HepG2 (cell line): ENCODE results near the gene SERHL2. TPM values are rescaled to one million over a fixed set of nuclear protein-coding genes. Genes with fewer than 3 reads are reported as not detected.

Experiments
- FOXO4 ChIP-seq: sonication (generic); formaldehyde crosslinking; conservative IDR thresholded peaks from 2 replicates; pipeline ENCODE4 v1.8.1; 2023; ENCODE audit warnings: missing genetic modification reagents
- GZF1 ChIP-seq: sonication (generic); formaldehyde crosslinking; IDR thresholded peaks from 2 replicates; pipeline ENCODE4 v1.5.1; 2020; ENCODE audit warnings: mild to moderate bottlenecking, missing genetic modification reagents
- HOXA3 ChIP-seq: sonication (generic); formaldehyde crosslinking; IDR thresholded peaks from 2 replicates; pipeline ENCODE4 v1.5.0; 2020; ENCODE audit warnings: missing genetic modification reagents
- JUND ChIP-seq: sonication (generic); formaldehyde crosslinking; IDR thresholded peaks from 2 replicates; pipeline ENCODE4 v1.8.0; 2022; ENCODE audit warnings: mild to moderate bottlenecking, missing genetic modification reagents
- MEF2D ChIP-seq: sonication (generic); formaldehyde crosslinking; IDR thresholded peaks from 2 replicates; pipeline ENCODE4 v1.5.1; 2020; ENCODE audit warnings: mild to moderate bottlenecking, missing genetic modification reagents
- NR2F6 ChIP-seq, 2 experiments: IDR thresholded peaks; 2 replicates each; pipeline ENCODE4 v1.6.1; 2016; ENCODE audit warnings: antibody characterized with exemption in 1 of 2, mild to moderate bottlenecking in 1 of 2
- SP140L ChIP-seq: sonication (generic); formaldehyde crosslinking; IDR thresholded peaks from 2 replicates; pipeline ENCODE4 v1.4.0; 2020; ENCODE audit warnings: missing genetic modification reagents, borderline replicate concordance
- TFE3 ChIP-seq: IDR thresholded peaks from 2 replicates; pipeline ENCODE4 v1.6.1; 2016
- U2AF1 ChIP-seq: fragments of 200-400 bp; formaldehyde crosslinking; optimal IDR thresholded peaks from 2 replicates; pipeline ENCODE3; 2017; ENCODE audit warnings: mild to moderate bottlenecking, low read depth, low read length
- ZFP90 ChIP-seq: sonication (generic); formaldehyde crosslinking; IDR thresholded peaks from 2 replicates; pipeline ENCODE4 v1.8.0; 2022; ENCODE audit warnings: missing genetic modification reagents, mild to moderate bottlenecking, inconsistent platforms, borderline replicate concordance
- ZHX1 ChIP-seq: sonication (generic); formaldehyde crosslinking; IDR thresholded peaks from 2 replicates; pipeline ENCODE4 v1.8.1; 2022; ENCODE audit warnings: low read depth, mild to moderate bottlenecking, missing genetic modification reagents
- ZNF3 ChIP-seq: IDR thresholded peaks from 2 replicates; pipeline ENCODE4 v1.7.0; 2017; ENCODE audit warnings: inconsistent platforms
- ZNF354B ChIP-seq: sonication (generic); formaldehyde crosslinking; IDR thresholded peaks from 2 replicates; pipeline ENCODE4 v1.8.0; 2022; ENCODE audit warnings: mild to moderate bottlenecking, missing genetic modification reagents
- ZNF644 ChIP-seq: IDR thresholded peaks from 2 replicates; pipeline ENCODE4 v1.6.1; 2016; ENCODE audit warnings: low read depth
- ZNF687 ChIP-seq: sonication (generic); formaldehyde crosslinking; IDR thresholded peaks from 2 replicates; pipeline ENCODE4 v1.5.1; 2020; ENCODE audit warnings: mild to moderate bottlenecking, missing genetic modification reagents, moderate library complexity
- polyA plus RNA-seq, 8 experiments: library from polyadenylated mRNA; depleted of rRNA in 3 of 8; stranded (reverse) in 7 of 8; unstranded in 1 of 8; fragments of >200 nt; fragmentation: Illumina TruSeq in 4 of 8; extraction: Trizol in 4 of 8; gene quantifications; 2 replicates each; pipeline versions ENCODE4 v1.2.1 to v1.2.3, GENCODE V29; 2011 to 2016; ENCODE audit warnings: low read depth in 4 of 8, missing spikeins in 1 of 8, mixed read lengths in 1 of 8; ENCODE audit not compliant: insufficient read depth in 1 of 8
- total RNA-seq, 5 experiments: library from RNA; depleted of rRNA; stranded (reverse); fragments of >200 nt; fragmentation: Illumina TruSeq; extraction: Trizol; gene quantifications; 2 replicates each; pipeline ENCODE4 v1.2.3, GENCODE V29; 2016; ENCODE audit warnings: low read depth in 1 of 5
- TF ChIP-seq, protein P1 (sequence below): sonication (generic); formaldehyde crosslinking; IDR thresholded peaks from 2 replicates; pipeline ENCODE4 v1.4.0; 2020; ENCODE audit warnings: mild to moderate bottlenecking, low read depth, missing genetic modification reagents
- TF ChIP-seq, protein P2 (sequence below): IDR thresholded peaks from 2 replicates; pipeline ENCODE4 v1.6.1; 2016; ENCODE audit warnings: mild to moderate bottlenecking, missing biosample characterization, missing genetic modification reagents
- TF ChIP-seq, protein P3 (sequence below): sonication (generic); formaldehyde crosslinking; IDR thresholded peaks from 2 replicates; pipeline ENCODE4 v1.8.1; 2023; ENCODE audit warnings: mild to moderate bottlenecking, missing genetic modification reagents

The SERHL2 gene
- total and polyA plus RNA-seq, 2 of the 13 experiments (the other 11 are each of a cell fraction or from before 2014, with no cell fraction given) = 1.0 to 1.8 TPM

GRCh38 chr22:42544686-42545085 lies 9.1 kb upstream of the SERHL2 start (continued):
- TF ChIP-seq TFE3 (CRISPR knock-in tag) (no peak), SP140L (CRISPR knock-in tag) (no peak), HOXA3 (CRISPR knock-in tag) (no peak), ZHX1 (no peak), NR2F6 (IDR thresholded peaks at IDR 0.05) (no peak), NR2F6 (CRISPR knock-in tag; IDR thresholded peaks at IDR 0.05) (peak; percentile 68), MEF2D (CRISPR knock-in tag) (no peak), U2AF1 (no peak), ZNF354B (no peak), ZNF3 (no peak), FOXO4 (CRISPR knock-in tag) (no peak), JUND (CRISPR knock-in tag) (no peak), ZNF687 (CRISPR knock-in tag) (no peak), ZFP90 (no peak), ZNF644 (CRISPR knock-in tag) (0 out of 2 replicates have a peak, but pooled peaks have one; percentile 9), GZF1 (CRISPR knock-in tag) (no peak)
- TF ChIP-seq, protein P1, sequence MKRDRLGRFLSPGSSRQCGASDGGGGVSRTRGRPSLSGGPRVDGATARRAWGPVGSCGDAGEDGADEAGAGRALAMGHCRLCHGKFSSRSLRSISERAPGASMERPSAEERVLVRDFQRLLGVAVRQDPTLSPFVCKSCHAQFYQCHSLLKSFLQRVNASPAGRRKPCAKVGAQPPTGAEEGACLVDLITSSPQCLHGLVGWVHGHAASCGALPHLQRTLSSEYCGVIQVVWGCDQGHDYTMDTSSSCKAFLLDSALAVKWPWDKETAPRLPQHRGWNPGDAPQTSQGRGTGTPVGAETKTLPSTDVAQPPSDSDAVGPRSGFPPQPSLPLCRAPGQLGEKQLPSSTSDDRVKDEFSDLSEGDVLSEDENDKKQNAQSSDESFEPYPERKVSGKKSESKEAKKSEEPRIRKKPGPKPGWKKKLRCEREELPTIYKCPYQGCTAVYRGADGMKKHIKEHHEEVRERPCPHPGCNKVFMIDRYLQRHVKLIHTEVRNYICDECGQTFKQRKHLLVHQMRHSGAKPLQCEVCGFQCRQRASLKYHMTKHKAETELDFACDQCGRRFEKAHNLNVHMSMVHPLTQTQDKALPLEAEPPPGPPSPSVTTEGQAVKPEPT (CRISPR knock-in tag) = no peak
- TF ChIP-seq, protein P2, sequence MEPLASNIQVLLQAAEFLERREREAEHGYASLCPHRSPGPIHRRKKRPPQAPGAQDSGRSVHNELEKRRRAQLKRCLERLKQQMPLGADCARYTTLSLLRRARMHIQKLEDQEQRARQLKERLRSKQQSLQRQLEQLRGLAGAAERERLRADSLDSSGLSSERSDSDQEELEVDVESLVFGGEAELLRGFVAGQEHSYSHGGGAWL = no peak
- TF ChIP-seq, protein P3, sequence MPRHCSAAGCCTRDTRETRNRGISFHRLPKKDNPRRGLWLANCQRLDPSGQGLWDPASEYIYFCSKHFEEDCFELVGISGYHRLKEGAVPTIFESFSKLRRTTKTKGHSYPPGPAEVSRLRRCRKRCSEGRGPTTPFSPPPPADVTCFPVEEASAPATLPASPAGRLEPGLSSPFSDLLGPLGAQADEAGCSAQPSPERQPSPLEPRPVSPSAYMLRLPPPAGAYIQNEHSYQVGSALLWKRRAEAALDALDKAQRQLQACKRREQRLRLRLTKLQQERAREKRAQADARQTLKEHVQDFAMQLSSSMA (CRISPR knock-in tag) = no peak
